GM12865 (cell line): Measurements from ENCODE around the gene TSKS.
"Not testable (repeated sequence)": the region's sequence is repeated elsewhere in the genome, so short reads cannot be mapped to it uniquely, and the experiment has no call there.

Source experiments
- DNase-seq: peaks from one replicate; pipeline ENCODE4 v3.0.0; 2010; ENCODE audit warnings: low read depth
- H3K4me3 ChIP-seq: 2 replicates; pipeline ENCODE4 v1.5.1; 2011; ENCODE audit warnings: mild to moderate bottlenecking, low read depth, low read length, control low read depth
- TF ChIP-seq, protein P1 (sequence below): IDR thresholded peaks from 2 replicates; pipeline ENCODE4 v1.5.1; 2011; ENCODE audit warnings: low read length, control low read depth, low read depth, inconsistent platforms; ENCODE audit not compliant: insufficient read depth; ENCODE audit errors: missing control alignments

TSKS gene

DNA sequence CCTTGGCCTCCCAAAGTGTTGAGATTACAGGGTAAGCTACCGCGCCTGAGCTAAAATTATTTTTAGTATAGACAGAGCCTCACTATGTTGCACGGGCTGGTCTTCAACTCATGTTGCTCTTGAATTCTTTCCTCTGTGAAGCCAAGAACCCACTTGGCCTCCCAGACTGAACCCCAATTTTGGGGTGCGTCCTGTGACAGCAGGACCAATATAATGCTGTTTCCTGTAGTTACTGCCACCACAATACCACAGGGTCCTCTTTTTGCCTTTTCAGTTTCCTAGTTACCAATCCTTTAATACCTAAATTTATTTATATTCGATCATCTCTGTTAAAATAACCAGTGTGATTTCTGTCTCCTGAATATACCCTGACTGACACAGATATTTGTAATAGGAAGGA, 32.9 kb downstream of the TSKS start:
- H3K4me3 ChIP-seq = no peak overlapping the region
- TF ChIP-seq, protein P1, sequence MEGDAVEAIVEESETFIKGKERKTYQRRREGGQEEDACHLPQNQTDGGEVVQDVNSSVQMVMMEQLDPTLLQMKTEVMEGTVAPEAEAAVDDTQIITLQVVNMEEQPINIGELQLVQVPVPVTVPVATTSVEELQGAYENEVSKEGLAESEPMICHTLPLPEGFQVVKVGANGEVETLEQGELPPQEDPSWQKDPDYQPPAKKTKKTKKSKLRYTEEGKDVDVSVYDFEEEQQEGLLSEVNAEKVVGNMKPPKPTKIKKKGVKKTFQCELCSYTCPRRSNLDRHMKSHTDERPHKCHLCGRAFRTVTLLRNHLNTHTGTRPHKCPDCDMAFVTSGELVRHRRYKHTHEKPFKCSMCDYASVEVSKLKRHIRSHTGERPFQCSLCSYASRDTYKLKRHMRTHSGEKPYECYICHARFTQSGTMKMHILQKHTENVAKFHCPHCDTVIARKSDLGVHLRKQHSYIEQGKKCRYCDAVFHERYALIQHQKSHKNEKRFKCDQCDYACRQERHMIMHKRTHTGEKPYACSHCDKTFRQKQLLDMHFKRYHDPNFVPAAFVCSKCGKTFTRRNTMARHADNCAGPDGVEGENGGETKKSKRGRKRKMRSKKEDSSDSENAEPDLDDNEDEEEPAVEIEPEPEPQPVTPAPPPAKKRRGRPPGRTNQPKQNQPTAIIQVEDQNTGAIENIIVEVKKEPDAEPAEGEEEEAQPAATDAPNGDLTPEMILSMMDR = no peak
- DNase-seq = no peak

DNA sequence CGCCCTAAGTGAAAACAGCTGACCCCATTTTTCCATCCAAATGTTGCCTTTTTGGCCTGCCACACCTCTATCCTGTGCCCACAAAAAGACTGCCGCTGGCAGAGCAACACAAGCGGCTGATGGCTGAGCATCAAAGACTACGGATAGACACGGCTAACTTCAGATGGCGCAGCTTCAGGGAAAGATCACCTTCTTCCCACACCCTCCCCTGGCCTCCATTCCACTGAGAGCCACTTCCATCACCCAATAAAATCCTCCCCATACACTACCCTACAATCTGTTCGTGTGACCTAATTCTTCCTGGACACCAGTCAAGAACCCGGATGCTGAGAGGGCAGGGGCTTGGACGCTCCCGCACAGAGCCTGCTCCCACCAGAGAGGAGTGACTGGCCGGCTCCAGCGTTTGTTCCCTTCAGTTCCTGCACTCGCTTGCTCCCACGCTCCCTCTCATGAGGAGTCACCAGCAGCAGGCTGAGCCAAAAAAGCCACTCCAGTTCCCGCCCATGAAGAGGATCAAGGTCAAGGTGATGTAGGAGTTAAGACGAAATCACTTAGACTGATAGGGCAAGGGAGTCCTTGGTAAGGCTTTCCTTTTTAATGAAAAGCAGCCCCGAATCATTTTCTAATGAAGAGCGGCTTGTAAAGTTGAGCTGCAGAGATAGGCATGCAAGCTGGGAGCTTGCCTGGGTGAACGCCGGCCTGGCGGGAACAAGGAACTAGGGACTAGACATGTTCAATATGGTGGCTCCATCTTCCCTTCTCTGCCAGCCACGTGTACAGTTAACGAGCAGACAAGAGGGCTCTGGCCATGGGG, 35.7 kb downstream of the TSKS start:
- H3K4me3 ChIP-seq = no peak overlapping the region
- no peak for DNase-seq
- TF ChIP-seq, protein P1 = no peak

DNA sequence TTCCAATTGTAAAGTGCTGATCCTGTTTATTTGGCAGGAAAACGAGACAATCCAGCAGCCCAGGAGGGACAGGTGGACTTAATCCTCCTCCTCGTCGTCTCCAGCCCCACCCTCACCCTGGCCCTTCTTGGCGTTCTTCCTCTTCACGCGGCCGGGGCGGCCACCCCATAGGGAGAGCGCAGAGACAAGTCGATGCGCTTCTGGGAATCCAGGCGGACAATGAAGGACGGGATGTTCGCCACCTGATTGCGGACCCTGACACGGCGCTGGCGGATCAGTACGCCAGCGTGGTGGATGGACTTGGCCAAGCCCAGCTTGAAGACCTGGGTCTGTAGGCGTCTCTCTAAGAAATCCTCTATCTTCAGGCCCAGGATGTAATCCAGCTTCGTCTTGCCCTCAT, 43.7 kb downstream of the TSKS start:
- not testable (repeated sequence) for DNase-seq, H3K4me3 ChIP-seq

DNA sequence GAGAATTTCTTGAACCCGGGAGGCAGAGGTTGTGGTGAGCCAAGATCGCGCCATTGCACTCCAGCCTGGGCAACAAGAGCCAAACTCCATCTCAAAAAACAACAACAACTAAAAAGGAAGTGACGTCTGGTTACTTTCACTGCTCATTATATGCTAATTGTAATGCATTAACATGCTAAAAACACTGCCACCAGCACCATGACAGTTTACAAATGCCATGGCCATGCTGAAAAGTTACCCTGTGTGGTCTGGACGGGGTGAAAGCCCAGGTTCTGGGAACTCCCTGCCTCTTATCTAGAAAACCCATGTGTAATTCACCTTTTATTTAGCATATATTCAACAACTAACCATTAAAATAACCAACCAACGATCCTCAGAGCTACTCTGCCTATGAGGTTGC, 44.1 kb downstream of the TSKS start:
- no peak for DNase-seq
- TF ChIP-seq, protein P1 = no peak
- no peak overlapping the region for H3K4me3 ChIP-seq

DNA sequence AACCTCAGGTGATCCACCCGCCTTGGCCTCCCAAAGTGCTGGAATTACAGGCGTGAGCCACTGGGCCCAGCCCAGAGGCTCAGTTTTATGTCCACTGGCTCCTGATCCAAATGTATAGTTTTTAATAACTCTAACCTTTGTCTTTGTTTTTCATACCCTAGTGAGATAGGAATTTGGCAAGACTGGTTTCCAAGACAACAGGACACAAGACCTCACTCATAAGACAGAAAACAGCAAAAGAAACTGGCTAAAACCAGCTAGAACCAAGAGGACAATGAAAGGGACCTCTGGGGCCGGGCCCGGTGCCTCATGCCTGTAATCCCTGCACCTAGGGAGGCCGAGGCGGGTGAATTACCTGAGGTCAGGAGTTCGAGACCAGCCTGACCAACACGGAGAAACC, 44.6 kb downstream of the TSKS start:
- DNase-seq = no peak
- TF ChIP-seq, protein P1 = no peak
- no peak overlapping the region for H3K4me3 ChIP-seq

DNA sequence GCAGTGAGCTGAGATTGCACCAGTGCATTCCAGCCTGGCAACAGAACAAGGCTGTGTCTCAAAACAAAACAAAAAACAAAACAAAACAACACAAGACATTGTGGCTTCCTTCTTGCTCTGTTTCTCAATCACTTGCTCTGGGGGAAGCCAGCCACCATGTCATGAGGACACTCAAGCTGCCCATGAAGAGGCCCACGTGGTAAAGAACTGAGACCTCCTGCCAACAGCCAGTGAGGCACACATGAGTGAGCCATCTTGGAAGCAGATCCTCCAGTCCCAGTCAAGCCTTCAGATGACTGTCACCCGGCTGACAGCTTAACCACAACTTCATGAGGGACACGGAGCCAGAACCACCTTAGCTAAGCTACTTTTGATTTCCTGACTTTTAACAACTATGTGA, 47.0 kb downstream of the TSKS start:
- H3K4me3 ChIP-seq = no peak overlapping the region
- TF ChIP-seq, protein P1 = no peak
- DNase-seq = no peak

DNA sequence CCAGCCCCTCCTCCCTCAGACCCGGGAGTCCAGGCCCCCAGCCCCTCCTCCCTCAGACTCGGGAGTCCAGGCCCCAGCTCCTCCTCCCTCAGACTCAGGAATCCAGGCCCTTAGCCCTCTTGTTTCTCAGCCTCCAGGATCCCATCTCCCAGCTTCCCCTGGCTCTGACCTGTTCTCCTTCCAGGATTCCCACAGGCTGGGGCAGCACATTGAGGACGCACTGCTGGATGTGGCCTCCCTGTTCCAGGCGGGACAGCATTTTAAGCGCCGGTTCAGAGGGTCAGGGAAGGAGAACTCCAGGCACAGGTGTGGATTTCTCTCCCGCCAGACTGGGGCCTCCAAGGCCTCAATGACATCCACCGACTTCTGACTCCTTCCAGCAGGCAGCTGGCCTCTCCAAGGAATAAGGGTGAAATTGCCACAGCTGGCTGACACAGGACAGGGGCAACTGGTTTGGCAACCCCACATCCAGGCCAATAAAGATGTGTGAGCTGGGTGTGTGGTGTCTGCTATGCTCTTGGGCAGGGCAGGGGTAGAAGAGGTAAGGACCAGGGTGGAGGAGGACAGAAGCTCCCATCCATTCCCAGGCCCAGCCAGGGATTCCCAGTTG, 49.8 kb downstream of the TSKS start:
- no peak for DNase-seq
- TF ChIP-seq, protein P1 = no peak
- H3K4me3 ChIP-seq = no peak overlapping the region
